Osteocyte (in vitro differentiated cells): ENCODE measurements around the gene MRPL42. TPM values are rescaled to one million over a fixed set of nuclear protein-coding genes. Genes with fewer than 3 reads are reported as not detected.

Source experiments
- DNase-seq: peaks from one replicate; pipeline ENCODE4 v3.0.0; 2021; ENCODE audit warnings: mixed read lengths; ENCODE audit not compliant: unreplicated experiment; ENCODE audit errors: extremely low spot score
- H3K27ac Mint-ChIP-seq: one replicate; pipeline ENCODE4 v1.8.0; 2021; ENCODE audit warnings: mild to moderate bottlenecking, mixed read lengths; ENCODE audit not compliant: unreplicated experiment
- H3K27me3 Mint-ChIP-seq: one replicate; pipeline ENCODE4 v1.8.0; 2021; ENCODE audit warnings: mixed read lengths; ENCODE audit not compliant: unreplicated experiment
- H3K36me3 Mint-ChIP-seq: one replicate; pipeline ENCODE4 v1.8.0; 2021; ENCODE audit warnings: mixed read lengths; ENCODE audit not compliant: unreplicated experiment
- H3K4me1 Mint-ChIP-seq: one replicate; pipeline ENCODE4 v1.8.0; 2021; ENCODE audit warnings: mixed read lengths; ENCODE audit not compliant: unreplicated experiment
- H3K4me3 Mint-ChIP-seq: one replicate; pipeline ENCODE4 v1.8.0; 2021; ENCODE audit warnings: mild to moderate bottlenecking, moderate library complexity, mixed read lengths; ENCODE audit not compliant: unreplicated experiment
- H3K9me3 Mint-ChIP-seq: one replicate; pipeline ENCODE4 v1.8.0; 2021; ENCODE audit warnings: mixed read lengths; ENCODE audit not compliant: unreplicated experiment
- CTCF ChIP-seq: fragments of 200-600 bp; sonication (generic); IDR thresholded peaks from 2 replicates; pipeline ENCODE4 v1.5.0; 2021; ENCODE audit warnings: antibody characterized with exemption, mild to moderate bottlenecking, moderate library complexity
- total RNA-seq: library from RNA; stranded (reverse); gene quantifications from 2 replicates; pipeline ENCODE4 v1.2.1, GENCODE V29; 2021

Gene MRPL42
- total RNA-seq, 1 donor from 2014 or later: 55.8 TPM

- H3K4me3 Mint-ChIP-seq: no peak overlapping the region
- no peak for DNase-seq
- no peaks in the 10 kb centered on the region for H3K27me3 Mint-ChIP-seq
- no peak for TF ChIP-seq CTCF
- peaks cover 6% of the 10 kb centered on the region for H3K4me1 Mint-ChIP-seq
- no peak overlapping the region for H3K27ac Mint-ChIP-seq
- H3K9me3 Mint-ChIP-seq: no peaks in the 10 kb centered on the region
- no peaks in the 10 kb centered on the region for H3K36me3 Mint-ChIP-seq
These were observed 19.6 kb upstream of the MRPL42 start for GRCh38 chr12:93447555-93448290.

DNA sequence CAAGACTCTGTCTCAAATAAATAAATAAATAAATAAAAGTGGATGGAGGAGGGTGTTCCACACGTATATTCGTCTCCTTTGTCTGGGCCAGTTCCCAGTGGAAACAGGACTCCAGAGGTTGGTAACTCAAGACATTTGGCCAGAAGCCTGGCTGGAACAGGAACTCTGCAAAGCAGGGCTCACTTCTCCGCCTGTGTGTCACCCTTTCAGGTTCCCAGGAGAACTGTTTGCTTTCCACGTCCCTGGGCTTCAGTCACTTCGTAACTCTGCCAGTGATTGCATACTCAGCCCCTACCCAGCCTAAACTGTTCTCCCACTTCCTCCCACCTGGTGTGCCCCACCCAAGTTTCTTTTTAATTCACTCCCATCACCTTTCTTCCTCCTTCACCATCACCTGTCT, 18.5 kb upstream of the MRPL42 start:
- Mint-ChIP-seq H3K4me1 (peaks cover 6% of the 10 kb centered on the region), H3K27me3 (no peaks in the 10 kb centered on the region), H3K4me3 (no peak overlapping the region), H3K9me3 (no peaks in the 10 kb centered on the region), H3K27ac (no peak overlapping the region), H3K36me3 (no peaks in the 10 kb centered on the region)
- DNase-seq: no peak
- no peak for TF ChIP-seq CTCF

DNA sequence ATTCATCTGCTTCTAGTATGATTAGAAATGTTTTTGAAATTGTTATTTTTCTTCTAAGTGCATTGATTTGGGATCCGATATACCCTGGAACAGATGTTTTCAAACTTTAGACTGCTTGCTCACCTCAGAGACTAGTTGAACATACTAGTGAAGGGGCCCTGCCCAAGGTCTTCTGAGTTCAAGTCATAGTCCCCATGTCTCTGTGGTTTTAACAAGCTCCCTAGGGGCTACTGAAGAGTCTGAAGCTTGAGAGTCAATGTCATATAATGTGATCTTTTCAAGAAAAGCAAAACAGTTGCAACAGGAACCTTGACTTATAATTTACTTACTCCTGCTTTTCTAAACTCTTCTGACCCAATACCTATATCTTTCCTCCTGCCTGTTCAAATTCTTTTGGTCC, 18.0 kb upstream of the MRPL42 start:
- Mint-ChIP-seq H3K4me1 (peaks cover 6% of the 10 kb centered on the region), H3K36me3 (no peaks in the 10 kb centered on the region), H3K27ac (no peak overlapping the region), H3K4me3 (no peak overlapping the region), H3K9me3 (no peaks in the 10 kb centered on the region), H3K27me3 (no peaks in the 10 kb centered on the region)
- TF ChIP-seq CTCF: no peak
- no peak for DNase-seq

- TF ChIP-seq CTCF: no peak
- peaks cover 6% of the 10 kb centered on the region for H3K4me1 Mint-ChIP-seq
- H3K9me3 Mint-ChIP-seq: no peaks in the 10 kb centered on the region
- no peak for DNase-seq
- H3K36me3 Mint-ChIP-seq: no peaks in the 10 kb centered on the region
- H3K27me3 Mint-ChIP-seq: no peaks in the 10 kb centered on the region
- H3K27ac Mint-ChIP-seq: no peak overlapping the region
- no peak overlapping the region for H3K4me3 Mint-ChIP-seq
These were observed 15.7 kb upstream of the MRPL42 start for GRCh38 chr12:93451423-93452158.

GRCh38 chr12:93453633-93454032, 13.7 kb upstream of the MRPL42 start:
- DNase-seq: no peak
- Mint-ChIP-seq H3K36me3 (no peaks in the 10 kb centered on the region), H3K4me1 (peaks cover 6% of the 10 kb centered on the region), H3K4me3 (no peak overlapping the region), H3K27ac (no peak overlapping the region), H3K27me3 (no peaks in the 10 kb centered on the region), H3K9me3 (no peaks in the 10 kb centered on the region)
- TF ChIP-seq CTCF: no peak
